ENCODE data around the gene L3MBTL4.

Gene L3MBTL4

DNA sequence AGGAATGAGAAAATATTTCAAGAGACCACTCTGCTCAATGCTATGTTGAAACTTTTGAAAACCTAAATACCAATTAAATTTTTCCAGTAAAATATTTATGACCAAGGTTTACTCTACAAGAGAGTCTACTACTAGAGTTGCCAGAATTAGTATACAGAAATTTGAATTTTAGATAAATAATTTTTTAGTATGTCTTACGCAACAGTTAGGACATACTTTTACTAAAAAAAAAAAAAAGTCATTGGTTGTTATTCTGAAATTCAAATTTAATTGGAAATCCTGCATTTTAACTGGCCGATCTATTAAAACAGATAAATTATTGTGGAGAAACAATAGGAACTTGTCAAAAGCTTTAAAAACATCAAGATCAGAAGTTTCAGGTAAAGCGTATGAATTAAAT lies 470.3 kb downstream of the L3MBTL4 start:
- DNase-seq = no peak

DNA sequence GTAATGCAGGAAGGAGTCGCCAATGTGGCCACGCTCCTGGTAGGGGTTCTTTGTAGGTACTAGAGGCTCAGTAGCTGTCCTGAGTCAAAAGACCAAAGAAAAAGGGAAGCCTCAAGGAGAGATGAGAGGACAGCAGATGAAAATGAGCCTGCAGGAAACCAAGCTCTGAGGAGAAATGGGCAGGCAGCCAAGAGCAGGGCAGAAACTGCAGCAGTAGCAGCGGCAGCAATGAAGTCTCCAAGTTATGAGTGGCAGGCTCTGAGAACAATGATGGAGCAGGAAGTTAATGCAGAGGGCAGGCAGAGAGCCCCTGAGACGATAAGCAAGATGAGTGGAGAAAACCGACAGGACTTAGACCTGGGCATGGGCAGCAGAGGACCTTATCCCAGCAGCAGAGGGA lies 471.2 kb downstream of the L3MBTL4 start:
- DNase-seq = no peak

DNA sequence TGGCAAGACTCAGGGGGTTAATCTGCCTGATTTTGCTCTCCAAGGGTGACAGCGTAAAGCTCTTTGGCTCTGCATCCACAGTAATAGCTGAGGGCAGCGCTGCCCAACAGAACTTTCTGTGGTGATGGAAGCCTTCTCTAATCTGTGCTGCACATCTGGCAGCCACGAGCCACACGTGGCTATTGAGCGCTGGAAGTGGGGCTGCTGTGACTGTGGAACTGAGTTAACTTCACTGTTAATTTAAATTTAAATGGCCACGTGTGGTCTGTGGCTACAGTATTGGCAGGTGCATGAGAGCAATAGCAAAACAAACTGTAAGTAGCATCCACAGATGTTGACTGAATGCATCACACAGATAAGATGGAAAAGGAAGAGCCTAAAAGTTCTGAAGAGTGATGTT lies 472.1 kb downstream of the L3MBTL4 start:
- DNase-seq = no peak

DNA sequence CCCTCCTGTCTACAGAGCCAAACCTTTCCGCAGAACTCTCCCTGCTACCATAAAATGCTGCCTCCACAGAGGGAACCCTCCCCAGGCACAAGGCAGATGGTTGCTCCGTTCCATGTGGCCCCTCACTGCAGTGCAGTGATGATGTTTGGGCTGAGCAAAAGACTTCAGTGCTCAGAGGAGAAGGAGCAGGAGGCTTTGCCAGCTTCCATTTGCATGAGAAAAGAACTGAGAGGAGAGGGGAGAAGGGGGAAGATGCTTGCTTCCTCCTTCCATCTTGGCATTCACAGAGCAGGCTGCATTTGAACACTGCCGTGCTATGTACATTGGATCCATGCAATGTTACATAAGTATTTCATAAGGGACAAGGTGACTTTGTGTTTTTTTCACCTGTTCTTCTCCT lies 472.8 kb downstream of the L3MBTL4 start:
- DNase-seq = no peak

DNA sequence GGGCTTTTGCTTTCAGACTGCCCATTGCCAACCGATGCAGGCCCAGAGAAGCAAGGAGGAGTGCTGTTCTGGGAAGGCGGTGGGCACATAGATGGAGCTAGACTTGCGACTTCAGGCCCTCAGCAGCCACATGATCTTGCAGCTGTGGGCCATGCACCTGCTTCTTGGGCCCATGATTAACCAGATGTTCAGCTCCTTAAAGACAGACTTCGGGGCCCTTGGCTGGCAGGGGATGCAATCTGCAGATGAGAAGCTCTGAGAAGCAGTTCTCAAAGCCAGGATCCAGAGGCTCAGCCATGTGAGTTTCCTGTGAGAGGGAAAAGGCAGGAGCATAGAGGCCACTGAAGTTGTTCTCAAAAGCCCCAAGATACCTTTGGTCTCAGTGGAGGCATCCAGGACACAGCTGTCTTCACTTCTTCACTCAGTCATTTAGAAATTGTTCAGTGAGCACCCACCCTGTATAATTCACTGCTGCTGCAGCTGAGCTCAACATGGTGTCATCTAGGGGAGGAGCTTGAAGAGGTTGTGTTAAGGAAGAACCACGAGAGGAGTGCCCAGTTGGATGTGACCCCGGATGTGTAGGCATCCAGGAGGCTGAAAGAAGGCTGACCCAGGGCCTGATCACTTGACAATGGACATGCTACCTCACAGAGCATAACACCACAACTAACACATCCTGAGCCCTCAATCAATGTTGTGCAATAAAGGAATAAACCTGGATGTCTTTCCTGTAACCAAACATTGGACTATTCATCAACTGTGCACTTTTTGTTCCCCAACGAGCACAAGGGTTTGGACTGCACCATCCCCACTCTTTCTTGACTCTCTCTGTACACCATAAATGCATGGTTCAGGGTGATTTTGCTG lies 474.7 kb downstream of the L3MBTL4 start:
- DNase-seq = no peak

DNA sequence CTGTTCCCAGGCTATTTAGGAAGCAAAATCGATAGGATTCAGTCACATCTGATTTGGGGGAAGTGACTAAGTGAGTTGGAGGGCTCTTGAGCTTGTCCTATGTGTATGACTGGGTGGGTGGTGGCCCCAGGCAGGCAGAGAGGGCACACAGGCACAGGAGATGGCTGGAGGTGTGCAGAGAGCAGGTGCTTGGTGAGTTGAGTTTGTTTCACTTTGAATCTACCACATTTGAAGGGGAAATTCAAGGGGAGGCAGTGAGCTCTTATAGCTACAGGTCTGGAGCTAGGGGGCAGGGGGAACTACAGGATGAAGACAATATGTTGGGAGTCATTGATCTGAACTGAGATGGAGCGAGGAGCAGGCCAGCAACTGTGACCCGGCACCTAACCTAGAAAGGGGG lies 476.9 kb downstream of the L3MBTL4 start:
- DNase-seq = no peak

DNA sequence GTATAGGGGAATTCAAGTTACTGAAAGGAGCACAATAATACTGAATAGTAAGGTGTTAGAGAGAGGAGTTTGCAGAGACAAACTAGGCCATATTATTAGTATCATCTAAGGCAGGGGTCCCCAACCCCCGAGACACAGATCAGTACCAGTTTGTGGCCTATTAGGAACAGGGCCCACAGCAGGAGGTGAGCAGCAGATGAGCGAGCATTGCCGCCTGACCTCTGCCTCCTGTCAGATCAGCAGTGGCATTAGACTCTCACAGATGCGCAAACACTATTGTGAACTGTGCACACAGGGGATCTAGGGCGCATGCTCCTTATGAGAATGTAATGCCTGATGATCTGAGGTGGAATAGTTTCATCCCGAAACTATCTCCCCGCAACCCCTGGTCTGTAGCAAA lies 477.6 kb downstream of the L3MBTL4 start:
- DNase-seq = no peak

DNA sequence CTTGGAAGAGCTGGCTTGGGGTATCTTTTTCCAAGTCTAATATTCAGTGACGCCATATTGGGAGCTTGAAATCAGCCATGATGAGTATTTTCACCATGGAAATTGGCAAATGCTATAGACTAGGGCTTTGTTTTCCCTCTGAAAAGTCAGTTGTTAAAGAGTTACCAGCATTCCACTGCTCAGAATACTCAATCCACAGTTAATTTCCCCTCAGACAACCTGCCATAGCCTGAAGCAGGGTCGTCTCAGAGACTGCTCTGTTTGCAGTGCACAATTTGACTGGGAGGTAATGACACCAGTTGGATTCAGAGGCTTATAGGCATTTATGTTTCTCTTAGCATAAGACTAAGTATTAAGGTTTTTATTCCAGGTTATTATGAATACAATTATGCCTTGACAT lies 483.9 kb downstream of the L3MBTL4 start:
- no peak for DNase-seq

DNA sequence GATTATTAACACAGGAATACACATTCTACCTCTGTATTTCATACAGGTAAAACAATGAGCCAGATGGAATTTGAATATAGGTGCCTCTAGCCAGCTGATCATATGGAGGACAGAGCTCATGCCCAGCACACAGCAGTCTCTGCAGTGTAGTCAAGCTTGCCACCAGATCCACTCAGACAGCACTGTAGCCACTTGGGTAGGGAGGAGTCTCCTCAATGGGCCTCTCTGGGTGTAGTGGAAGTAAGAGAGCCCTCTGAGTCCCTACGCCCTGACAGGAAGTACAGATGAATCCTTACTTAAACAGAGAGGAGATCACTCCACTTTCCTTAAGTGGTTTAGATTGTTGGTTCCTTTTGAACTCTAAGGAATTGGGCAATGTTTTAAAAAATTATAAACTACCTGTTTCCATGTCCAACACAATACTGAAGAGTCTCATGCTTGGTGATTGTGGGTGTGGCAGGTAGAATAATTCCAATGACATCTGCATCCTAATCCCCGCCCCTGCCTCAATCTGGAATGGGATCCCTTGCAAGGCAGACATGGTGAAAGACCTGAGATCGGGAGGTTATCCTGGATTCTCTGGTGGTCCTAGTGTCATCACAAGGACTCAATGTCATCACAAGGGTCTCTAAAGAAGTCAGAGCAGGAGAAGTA lies 496.4 kb downstream of the L3MBTL4 start:
- DNase-seq = no peak

DNA sequence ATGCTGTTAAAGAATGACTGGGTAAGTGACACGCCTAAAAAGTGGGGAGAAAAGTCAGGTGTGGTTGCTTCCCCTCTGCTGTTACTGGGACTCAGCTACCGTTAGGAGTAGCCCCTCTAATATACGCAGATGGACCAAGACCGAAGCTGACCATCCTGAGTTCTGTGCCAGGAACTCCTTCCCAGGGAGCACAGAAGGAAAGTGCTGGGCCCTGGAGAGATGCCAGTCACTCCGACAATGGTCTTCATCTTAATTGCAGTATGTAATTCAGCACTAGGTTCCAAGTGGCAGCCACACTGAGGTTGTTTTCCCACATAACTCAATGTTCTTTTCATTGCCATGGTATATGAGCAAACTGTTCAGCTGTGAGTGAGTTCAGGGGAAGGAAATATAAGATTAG lies 499.8 kb downstream of the L3MBTL4 start:
- DNase-seq = no peak

DNA sequence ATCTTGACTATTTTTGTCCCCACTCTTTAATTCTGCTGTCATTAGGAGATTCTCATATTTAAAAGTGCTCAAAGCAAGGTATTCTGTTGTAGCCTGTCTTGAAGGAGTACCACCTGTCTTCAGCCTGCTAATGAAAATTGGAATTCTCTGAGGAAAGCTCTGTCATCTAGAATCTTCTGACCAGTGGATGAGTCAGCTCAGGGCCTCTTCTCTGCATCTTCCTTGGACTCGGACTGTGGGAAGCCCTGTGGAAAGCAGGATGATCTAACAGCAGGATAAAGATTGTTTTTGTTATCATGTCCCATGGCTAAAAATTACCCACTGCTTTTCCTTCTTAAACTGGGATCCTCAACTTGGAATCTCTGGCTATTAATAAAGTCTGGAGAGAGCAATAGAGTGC lies 500.7 kb downstream of the L3MBTL4 start:
- no peak for DNase-seq

DNA sequence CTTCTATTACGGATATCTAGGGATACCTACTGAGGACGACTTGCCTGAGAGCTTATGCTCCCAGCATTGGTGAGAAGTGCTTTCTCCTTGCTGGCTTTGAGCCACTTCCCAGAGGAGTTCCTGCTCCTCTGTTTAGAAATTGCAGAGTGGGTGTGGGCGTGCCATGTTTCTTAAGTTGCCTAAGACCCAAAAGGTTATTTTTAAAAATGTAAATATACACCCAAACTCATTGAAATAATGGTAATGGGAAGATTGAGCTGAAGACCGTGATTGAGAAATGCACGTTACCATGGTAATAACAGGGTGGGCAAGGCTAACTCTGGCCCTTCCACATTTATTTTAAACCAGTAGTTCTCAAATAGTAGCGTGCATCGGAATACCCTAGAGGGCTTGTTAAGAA lies 502.1 kb downstream of the L3MBTL4 start:
- no peak for DNase-seq

DNA sequence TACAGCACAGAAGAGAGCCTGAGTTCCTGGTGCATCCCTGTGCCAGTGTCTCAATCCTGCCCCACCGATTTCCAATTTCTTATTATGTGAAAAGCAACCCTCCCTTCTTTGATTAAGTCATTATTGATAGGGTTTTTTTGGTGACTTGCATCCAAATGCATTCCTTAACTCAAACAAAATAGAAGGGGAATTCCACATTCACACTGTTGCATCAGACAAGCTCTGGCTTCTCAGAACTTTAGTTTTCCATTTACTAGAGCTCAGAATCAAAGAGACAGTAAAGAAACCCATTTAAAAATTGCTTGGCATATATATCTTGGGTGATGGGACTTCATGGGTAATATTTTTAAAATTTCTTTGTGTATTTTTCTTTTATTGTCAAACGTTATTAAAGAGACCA lies 505.6 kb downstream of the L3MBTL4 start:
- DNase-seq = no peak
